ENCODE data around the gene APP.
"Not testable (repeated sequence)": the region's sequence is repeated elsewhere in the genome, so short reads cannot be mapped to it uniquely, and the experiment has no call there.

The APP gene

GRCh38 chr21:25925064-25925800, 245.3 kb downstream of the APP start:
- H3K27me3 Mint-ChIP-seq (ENCODE audit: low read depth), result no peaks in the 10 kb centered on the region
- H3K4me3 Mint-ChIP-seq, result no peak overlapping the region
- H3K4me1 Mint-ChIP-seq, result peaks cover 8% of the 10 kb centered on the region
- no peak overlapping the region for H3K27ac Mint-ChIP-seq
- TF ChIP-seq CTCF (IDR thresholded peaks at IDR 0.05; ENCODE audit: unreplicated experiment in 3 of 3), result no peak
- H3K9me3 Mint-ChIP-seq, result peaks cover 11% of the 10 kb centered on the region
- H3K36me3 Mint-ChIP-seq (ENCODE audit: low read depth), result peaks cover 43% of the 10 kb centered on the region

- H3K4me3 Mint-ChIP-seq, H3K27ac Mint-ChIP-seq: not testable (repeated sequence)
Observed at GRCh38 chr21:25918152-25918551, 252.4 kb downstream of the APP start.

GRCh38 chr21:25916226-25916625, 254.3 kb downstream of the APP start:
- no peaks in the 10 kb centered on the region for H3K27me3 Mint-ChIP-seq (ENCODE audit: low read depth)
- H3K9me3 Mint-ChIP-seq, result peaks cover 8% of the 10 kb centered on the region
- H3K27ac Mint-ChIP-seq, result no peak overlapping the region
- peaks cover 50% of the 10 kb centered on the region for H3K36me3 Mint-ChIP-seq (ENCODE audit: low read depth)
- no peak for TF ChIP-seq CTCF (IDR thresholded peaks at IDR 0.05; ENCODE audit: unreplicated experiment in 3 of 3)
- no peak overlapping the region for H3K4me3 Mint-ChIP-seq
- no peaks in the 10 kb centered on the region for H3K4me1 Mint-ChIP-seq

More at GRCh38 chr21:25918152-25918551, 252.4 kb downstream of the APP start:
- H3K4me1 Mint-ChIP-seq; H3K27me3 Mint-ChIP-seq (ENCODE audit: low read depth); H3K9me3 Mint-ChIP-seq: not testable (repeated sequence)
- peaks cover 36% of the 10 kb centered on the region for H3K36me3 Mint-ChIP-seq (ENCODE audit: low read depth)

- peak overlapping the region in 1 of 3 experiments; percentile 0 for H3K27ac Mint-ChIP-seq
- peaks cover 1% of the 10 kb centered on the region for H3K4me1 Mint-ChIP-seq
- H3K9me3 Mint-ChIP-seq, result peaks cover 8% of the 10 kb centered on the region
- peaks cover 62% of the 10 kb centered on the region for H3K36me3 Mint-ChIP-seq (ENCODE audit: low read depth)
- no peaks in the 10 kb centered on the region for H3K27me3 Mint-ChIP-seq (ENCODE audit: low read depth)
- TF ChIP-seq CTCF (IDR thresholded peaks at IDR 0.05; ENCODE audit: unreplicated experiment in 3 of 3), result no peak
- H3K4me3 Mint-ChIP-seq, result no peak overlapping the region
Observed at GRCh38 chr21:25913479-25913878, 257.1 kb downstream of the APP start.

- Mint-ChIP-seq H3K9me3 (no peaks in the 10 kb centered on the region), H3K4me3 (no peak overlapping the region), H3K4me1 (peaks cover 7% of the 10 kb centered on the region), H3K36me3 (ENCODE audit: low read depth) (peaks cover 55% of the 10 kb centered on the region), H3K27me3 (ENCODE audit: low read depth) (no peaks in the 10 kb centered on the region), H3K27ac (no peak overlapping the region)
- TF ChIP-seq CTCF (IDR thresholded peaks at IDR 0.05; ENCODE audit: unreplicated experiment in 3 of 3), result no peak
Observed at GRCh38 chr21:25912402-25912746, 258.2 kb downstream of the APP start.

- no peak for TF ChIP-seq CTCF (IDR thresholded peaks at IDR 0.05; ENCODE audit: unreplicated experiment in 3 of 3)
- Mint-ChIP-seq H3K9me3 (no peaks in the 10 kb centered on the region), H3K27ac (no peak overlapping the region), H3K4me1 (peaks cover 7% of the 10 kb centered on the region), H3K27me3 (ENCODE audit: low read depth) (no peaks in the 10 kb centered on the region), H3K4me3 (no peak overlapping the region), H3K36me3 (ENCODE audit: low read depth) (peaks cover 54% of the 10 kb centered on the region)
Observed at GRCh38 chr21:25911730-25912401, 258.7 kb downstream of the APP start.

All from nephron (organoid).